ENCODE results near the gene C1QTNF3. TPM values are rescaled to one million over a fixed set of nuclear protein-coding genes. Genes with fewer than 3 reads are reported as not detected.

C1QTNF3 gene
- total and polyA plus RNA-seq, 2 of the 8 experiments (the other 6 are each of a cell fraction or from before 2014, with no cell fraction given), result 1.0 to 1.2 TPM

- Histone ChIP-seq H4K91ac (replicated peaks; ENCODE audit: insufficient read length, low read length) (no peak overlapping the region), H3K9me3 (ENCODE audit: insufficient read depth in 2 of 2, low read depth in 1 of 2, low read length in 1 of 2) (no peaks in the 10 kb centered on the region), H3K36me3 (ENCODE audit: control insufficient read depth in 2 of 4, insufficient read depth in 4 of 4, low read length in 3 of 4) (no peaks in the 10 kb centered on the region), H4K20me1 (replicated peaks in 1 of 2; ENCODE audit: control insufficient read depth in 1 of 2, insufficient read depth in 2 of 2, low read length in 2 of 2) (no peaks in the 10 kb centered on the region), H3K23me2 (ENCODE audit: low read depth, low read length) (no peaks in the 10 kb centered on the region), H2BK12ac (ENCODE audit: low read depth, low read length) (no peak overlapping the region), H3K4me1 (replicated peaks in 1 of 4; ENCODE audit: control insufficient read depth in 3 of 4, insufficient read depth in 4 of 4, low read length in 3 of 4) (no peaks in the 10 kb centered on the region), H3K27ac (ENCODE audit: low read depth, low read length) (no peak overlapping the region), H3K4ac (replicated peaks; ENCODE audit: insufficient read length, low read depth, low read length) (no peak overlapping the region), H2AFZ (ENCODE audit: low read length) (no peak overlapping the region), H3K79me2 (ENCODE audit: control insufficient read depth in 1 of 2, insufficient read depth in 2 of 2, low read length in 2 of 2) (no peaks in the 10 kb centered on the region), H2BK120ac (replicated peaks; ENCODE audit: low read depth, low read length) (no peak overlapping the region), H3K23ac (ENCODE audit: insufficient read length) (no peak overlapping the region), H4K5ac (ENCODE audit: insufficient read length, low read depth, low read length) (no peak overlapping the region), H3K79me1 (ENCODE audit: low read depth, low read length) (no peaks in the 10 kb centered on the region), H2BK5ac (ENCODE audit: low read depth, low read length) (no peak overlapping the region), H3K4me3 (ENCODE audit: extremely low read depth in 1 of 4, insufficient read depth in 2 of 4, low read depth in 3 of 4, low read length in 4 of 4) (no peak overlapping the region), H3K27me3 (replicated peaks in 1 of 4; ENCODE audit: control insufficient read depth in 3 of 4, extremely low read depth in 1 of 4, insufficient read depth in 3 of 4, low read length in 3 of 4) (no peaks in the 10 kb centered on the region), H3K18ac (ENCODE audit: extremely low read depth, low read length) (no peak overlapping the region), H4K8ac (ENCODE audit: extremely low read depth, insufficient read depth, low read length) (no peak overlapping the region), H3K14ac (ENCODE audit: insufficient read length) (no peak overlapping the region), H2AK5ac (ENCODE audit: low read depth, low read length) (no peak overlapping the region), H3K9ac (replicated peaks in 1 of 4; ENCODE audit: extremely low read depth in 1 of 4, low read depth in 3 of 4, low read length in 3 of 4) (no peak overlapping the region), H2BK20ac (ENCODE audit: low read length) (no peak overlapping the region), H2BK15ac (ENCODE audit: low read length) (no peak overlapping the region), H3K4me2 (ENCODE audit: insufficient read depth in 1 of 2, low read depth in 2 of 2, low read length in 2 of 2) (no peak overlapping the region), H3K56ac (replicated peaks; ENCODE audit: insufficient read length, low read depth, low read length) (no peak overlapping the region)
- WGBS, 2 experiments (ENCODE audit: extremely low coverage in 1 of 2, insufficient coverage in 1 of 2, insufficient read length in 1 of 2, insufficient replicate concordance in 2 of 2, low coverage in 1 of 2, low lambda C conversion rate in 2 of 2, missing lambda C conversion rate in 1 of 2), result 82 to 100% methylated on average over 1 to 3 of the region's 3 CpGs
- DNase-seq (ENCODE audit: low read depth in 1 of 2, low spot score in 2 of 2) (no peak), FAIRE-seq (no peak)
- ChIA-PET CTCF (ENCODE audit: partially characterized antibody) (no interaction called here), POLR2A (ENCODE audit: partially characterized antibody) (no interaction called here)
- TF ChIP-seq EGR1 (IDR thresholded peaks at IDR 0.05; ENCODE audit: borderline replicate concordance, low read depth, low read length) (no peak), TCF12 (IDR thresholded peaks at IDR 0.05; ENCODE audit: low read depth, low read length) (no peak), PHF8 (conservative IDR thresholded peaks at IDR 0.05; ENCODE audit: low read depth, low read length) (no peak), NANOG (IDR thresholded peaks at IDR 0.05; ENCODE audit: insufficient read depth, low read depth, low read length, poor library complexity, severe bottlenecking) (no peak), MAX (IDR thresholded peaks at IDR 0.05) (no peak), BRCA1 (IDR thresholded peaks at IDR 0.05; ENCODE audit: low read depth, low read length) (no peak)
Observed at GRCh38 chr5:34028349-34028748, 14.7 kb downstream of the C1QTNF3 start.
